Activated T-cell treated with anti-CD3 and anti-CD28 coated beads for 48 hours (primary cell): ENCODE results near the gene L3MBTL1.
"Not testable (repeated sequence)": the region's sequence is repeated elsewhere in the genome, so short reads cannot be mapped to it uniquely, and the experiment has no call there.

Experiments used
- DNase-seq: peaks from one replicate; pipeline ENCODE4 v3.0.0-alpha.2; 2020; ENCODE audit warnings: low read depth

Gene L3MBTL1

DNA sequence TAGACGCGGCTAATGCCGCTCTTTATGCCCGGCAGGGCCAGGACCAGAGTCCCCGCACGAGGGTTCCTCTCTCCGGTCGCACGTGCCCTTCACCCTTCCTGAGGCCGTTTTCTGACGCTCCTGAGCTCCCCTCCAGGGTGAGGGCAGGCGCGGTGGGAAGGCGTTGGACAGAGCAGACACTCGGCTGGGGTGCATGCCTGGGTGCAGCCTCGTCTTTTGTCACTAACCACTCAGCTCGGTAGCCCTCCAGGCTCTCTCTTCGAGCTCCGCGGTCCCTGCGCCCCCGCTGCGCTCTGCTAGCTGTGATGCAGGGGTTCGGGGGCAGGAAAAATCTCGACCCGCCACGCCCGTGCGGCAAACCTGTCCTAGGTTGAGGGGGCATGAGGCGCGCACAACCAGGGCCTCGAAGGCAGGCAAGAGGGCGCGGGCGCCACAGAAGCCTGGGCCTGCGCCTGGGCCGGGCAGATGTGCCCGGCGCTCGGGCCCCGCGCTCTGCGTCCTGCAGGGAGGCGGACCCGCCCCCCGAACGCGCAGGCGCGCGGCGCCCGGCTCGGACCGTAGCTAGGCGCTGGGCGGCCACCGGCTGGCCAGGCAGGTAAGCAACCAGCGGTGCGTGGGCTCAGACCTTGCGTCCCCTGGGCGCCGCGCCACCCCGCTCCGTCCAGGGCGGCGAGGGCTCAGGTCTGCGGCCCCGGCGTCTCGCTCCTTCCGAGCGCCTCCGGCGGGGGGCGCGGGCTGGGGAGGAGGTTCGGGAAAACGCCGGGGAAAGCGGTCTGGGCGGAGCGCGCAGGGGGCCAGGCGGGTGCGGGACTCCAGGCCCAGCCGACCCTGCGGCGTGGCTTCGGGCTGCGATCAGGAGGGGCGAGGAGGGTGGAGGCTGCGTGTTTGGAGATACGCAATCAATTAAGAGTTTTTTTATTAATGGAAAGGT, at the start of gene L3MBTL1:
TSS of gene L3MBTL1 (plus strand) at position 548 of the 931 bp plus-strand sequence. CDS start 5,807 bp downstream, outside the sequence.
- peak; percentile 16 for DNase-seq

DNA sequence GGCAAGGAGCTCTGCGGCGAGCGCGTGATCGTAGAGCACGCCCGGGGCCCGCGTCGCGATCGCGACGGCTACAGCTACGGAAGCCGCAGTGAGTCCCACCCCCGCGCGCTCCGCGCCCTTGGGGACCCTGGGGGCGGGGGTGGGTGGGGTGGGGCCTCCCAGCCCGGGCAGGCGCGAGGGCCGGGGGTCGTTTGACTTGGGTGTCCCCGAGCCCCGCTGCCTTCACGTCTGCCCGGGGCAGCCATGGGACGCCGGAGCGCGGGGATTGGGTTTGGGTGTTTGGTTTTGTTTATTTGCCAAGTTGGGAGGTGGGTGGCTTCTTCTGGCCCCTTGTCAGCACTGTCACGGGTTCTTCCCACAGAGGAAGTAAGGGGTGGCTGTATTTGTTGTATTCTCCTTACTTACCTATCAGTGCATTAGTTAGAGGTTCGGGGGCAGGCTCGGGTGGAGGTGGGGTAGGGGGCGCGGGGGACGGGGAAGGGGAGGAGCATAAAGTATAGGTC, 49.0 kb upstream of the L3MBTL1 start:
- no peak for DNase-seq

DNA sequence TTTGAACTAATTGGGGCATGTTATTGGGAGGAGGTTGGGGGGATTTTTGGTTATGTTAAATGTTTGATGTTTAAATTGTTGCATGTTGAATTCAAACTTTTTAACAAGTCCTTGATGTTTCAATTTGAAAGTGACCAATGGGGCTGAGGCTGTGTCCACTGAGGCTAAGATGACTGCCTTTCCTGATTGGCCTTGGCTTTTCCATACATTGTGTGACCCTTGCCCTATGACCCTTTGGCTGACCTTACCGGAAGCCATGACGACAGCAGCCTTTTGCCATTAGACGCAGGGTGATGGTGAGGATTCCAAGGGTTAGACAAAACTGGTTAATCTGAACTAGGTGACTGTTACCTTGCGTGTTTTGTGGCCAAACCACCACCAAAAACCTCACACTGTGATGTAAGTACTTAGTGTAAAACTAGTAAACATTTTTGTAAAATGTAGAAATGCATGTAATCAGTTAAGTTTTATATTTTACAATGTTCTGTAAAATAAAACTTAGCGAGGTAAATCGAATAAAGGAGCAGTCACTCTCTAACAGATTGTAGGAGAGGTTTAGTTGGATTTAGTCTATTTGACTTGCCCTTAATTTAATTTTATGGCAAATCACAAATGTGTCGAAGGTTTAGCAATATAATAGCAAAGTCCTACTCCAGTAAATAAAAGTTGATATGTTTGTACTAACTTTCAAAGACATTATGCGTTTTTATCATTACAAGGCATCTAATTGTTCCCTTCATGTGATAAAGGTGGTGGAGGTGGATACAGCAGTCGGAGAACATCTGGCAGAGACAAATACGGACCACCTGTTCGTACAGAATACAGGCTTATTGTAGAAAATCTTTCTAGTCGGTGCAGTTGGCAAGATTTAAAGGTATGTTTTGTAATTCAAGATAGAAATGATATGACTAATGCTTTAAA, 48.2 kb upstream of the L3MBTL1 start:
- no peak for DNase-seq

DNA sequence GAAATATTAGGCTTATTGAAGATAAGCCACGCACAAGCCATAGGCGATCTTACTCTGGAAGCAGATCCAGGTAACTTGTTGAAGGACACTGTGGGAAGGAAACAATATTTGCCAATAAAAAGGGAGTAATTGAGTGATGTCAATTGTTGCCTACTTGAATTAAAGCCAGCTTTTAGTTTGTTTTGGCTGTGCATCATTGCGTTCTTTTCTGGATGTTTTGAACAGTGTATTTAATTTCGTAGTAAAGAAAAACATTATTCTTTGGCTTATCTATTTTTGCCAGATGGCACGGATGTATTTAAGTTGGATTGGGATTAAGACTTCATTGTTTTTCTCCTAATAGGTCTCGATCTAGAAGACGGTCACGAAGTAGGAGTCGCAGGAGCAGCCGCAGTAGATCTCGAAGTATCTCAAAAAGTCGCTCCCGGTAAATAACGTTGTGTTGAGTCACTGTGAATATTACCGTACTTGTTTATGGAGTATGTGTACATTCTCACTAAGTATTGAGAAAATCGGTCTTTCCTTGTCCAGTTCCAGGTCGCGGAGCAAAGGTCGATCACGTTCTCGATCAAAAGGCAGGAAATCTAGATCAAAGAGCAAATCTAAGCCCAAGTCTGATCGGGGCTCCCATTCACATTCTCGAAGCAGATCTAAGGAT, 47.2 kb upstream of the L3MBTL1 start:
- no peak for DNase-seq

DNA sequence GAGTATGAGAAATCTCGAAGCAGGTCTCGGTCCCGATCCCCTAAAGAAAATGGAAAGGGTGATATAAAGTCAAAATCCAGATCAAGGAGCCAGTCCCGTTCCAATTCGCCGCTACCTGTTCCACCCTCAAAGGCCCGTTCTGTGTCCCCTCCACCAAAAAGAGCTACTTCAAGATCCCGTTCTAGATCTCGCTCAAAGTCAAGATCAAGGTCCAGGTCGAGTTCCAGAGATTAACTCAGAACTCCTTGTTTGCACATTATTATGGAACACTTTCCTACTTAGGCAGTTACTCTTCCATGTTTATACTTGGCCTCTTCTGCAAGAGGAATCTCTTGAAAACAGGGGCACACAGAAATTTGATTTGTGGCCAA, 46.7 kb upstream of the L3MBTL1 start:
- DNase-seq, result no peak

DNA sequence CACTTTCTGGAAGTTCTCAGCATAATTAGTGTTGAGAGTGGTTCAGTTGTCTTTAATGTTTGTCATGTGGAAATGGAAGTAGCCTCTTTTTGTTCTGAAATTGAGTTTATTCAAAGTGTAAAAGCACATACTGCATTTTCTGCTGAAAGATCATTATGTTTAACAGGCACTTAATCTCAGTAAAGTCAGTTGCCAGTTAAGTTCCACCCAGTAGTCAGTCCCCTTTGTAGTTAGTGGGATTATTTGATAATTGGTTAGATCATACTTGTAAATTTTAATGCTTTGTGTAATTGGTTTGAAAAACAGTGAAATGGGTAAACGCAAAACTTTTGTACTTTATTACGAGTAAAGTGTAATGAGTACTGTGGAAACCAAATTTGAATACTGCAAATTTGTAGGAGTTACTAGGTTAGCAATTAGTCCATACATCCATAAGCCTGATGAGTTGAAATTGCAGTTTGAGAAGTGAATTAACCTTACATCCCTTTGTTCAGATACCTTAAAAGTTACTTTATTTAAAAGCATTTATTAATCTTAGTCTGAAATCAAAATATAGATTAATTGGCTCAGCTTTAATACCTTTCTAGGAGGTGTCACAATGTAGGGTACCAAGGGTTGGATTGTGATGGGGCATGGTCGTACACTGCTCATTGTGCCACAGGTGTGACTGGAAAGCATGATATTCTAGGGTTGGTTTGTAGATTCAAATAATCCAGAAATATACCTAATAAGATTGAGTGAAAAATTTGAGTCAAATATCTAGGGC, 45.4 kb upstream of the L3MBTL1 start:
- no peak for DNase-seq

DNA sequence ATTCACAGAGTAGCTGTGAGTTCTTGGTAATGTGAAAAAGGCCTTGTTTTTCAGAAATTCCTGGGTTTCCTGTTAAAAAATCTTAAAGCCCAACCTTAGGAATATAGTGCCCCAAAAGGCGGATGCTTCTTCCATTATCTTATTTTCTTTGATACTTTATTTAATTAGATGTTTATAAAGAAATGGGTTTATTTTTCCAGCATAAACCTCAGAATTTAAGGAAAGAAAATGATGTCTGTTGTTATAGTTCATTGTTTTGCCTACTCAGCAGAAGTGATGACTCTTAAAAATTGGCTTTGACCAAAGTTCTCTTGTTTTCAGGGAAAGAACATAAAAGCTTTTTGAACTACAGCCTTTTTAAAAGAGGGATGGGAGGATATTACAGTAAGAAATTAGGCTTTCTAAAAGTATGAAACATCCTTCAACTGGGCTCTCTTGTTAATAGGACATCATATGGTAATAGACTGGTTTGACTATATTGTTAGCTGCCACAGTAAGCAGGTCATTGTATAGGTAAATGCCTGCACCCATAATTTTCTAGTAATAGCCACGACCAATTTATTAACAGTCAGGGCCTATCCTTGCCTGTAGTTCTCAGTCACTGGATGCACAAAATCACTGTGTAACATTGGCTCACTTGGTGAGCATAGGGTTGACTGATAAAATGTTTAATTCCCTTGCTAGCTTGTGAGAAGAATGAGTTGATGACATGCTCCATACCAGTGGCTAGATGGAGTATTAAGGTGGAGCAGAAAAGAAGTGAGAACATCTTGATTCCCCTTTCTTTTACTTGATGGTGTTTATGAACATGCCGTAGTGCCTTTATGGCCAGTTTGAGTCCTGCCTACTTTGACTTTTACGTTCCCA, 44.6 kb upstream of the L3MBTL1 start:
- no peak for DNase-seq

DNA sequence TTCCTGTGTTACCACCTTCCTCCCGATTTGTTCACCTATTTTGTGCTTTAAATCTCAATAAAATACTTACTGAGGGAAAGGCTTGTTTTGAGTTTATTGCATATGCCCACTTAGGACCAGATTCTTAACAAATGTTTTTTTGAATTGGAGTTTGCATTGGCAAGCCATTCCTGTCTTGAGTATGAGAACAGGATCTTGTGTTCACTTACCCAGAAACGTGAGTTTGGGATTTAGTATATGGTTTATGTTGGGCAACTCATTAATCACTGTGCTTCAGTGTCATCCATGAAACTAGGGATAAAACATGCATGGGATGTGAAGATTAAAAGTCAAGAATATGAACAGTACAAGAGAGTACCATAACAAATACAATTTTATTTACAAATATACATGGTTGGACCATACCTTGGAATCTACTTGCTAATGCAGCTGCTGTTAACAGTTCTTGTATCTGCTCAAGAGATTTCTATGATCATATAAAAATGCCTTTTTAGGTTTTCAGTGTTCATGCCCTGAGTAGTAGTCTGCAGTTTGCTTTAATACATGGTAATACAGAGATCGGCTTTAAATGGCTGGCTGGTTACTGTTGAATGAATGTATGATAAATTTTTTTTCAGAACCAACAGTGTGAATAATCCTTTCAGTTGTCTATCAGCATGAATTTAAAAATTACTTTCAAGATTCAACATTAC, 43.8 kb upstream of the L3MBTL1 start:
- DNase-seq, result no peak

DNA sequence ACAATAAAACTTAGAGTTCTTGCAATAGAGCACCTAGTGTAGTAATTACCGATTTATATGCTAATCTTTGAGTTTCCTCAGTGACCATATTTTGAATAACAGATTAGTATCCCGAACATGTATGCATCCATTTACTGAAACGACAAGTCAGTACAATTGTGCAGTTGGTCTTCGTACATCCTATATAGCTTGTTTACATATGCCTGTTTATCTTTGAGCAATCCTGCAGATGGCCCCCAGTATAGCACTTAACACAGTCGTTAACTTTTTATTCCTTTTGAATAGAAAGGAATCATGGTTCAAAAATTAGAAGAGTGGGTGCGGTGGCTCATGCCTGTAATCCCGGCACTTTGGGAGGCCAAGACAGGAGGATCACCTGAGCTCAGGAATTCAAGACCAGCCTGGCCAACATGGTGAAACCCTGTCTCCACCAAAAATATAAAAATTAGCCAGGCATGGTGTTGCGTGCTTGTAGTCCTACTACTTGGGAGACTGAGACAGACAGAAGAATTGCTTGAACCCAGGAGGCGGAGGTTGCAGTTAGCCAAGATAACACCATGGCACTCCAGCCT, 43.2 kb upstream of the L3MBTL1 start:
- DNase-seq, result no peak

DNA sequence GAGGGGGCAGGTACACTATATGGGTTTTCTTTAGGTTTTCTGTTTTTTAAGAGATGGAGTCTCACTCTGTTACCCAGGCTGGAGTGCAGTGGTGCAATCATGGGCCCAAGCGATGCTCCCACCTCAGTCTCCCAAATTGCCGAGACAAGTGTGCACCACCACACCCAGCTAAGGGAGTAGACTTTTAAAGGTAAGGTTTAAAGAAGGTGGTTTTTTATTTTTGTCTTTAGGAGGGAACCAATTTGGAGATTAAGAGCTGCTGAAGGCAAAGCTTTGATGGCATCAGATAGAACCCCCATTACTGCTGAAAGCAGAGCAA, 41.9 kb upstream of the L3MBTL1 start:
- DNase-seq, result no peak

DNA sequence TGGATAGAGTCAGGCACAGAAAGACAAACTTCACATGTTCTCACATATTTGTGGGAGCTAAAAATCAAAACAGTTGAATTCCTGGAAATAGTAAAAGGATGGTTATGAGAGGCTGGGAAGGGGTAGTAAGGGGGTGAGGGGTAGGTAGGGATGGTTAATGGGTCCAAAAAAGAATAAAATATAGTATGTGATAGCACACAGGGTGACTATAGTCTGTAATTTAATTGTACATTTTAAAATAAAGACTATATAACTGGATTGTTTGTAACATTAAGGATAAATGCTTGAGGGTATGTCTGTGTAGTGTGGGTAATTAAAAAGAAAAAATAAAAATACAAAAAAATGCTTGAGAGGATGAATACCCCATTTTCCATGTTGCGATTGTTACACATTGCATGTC, 39.9 kb upstream of the L3MBTL1 start:
- DNase-seq, result no peak

DNA sequence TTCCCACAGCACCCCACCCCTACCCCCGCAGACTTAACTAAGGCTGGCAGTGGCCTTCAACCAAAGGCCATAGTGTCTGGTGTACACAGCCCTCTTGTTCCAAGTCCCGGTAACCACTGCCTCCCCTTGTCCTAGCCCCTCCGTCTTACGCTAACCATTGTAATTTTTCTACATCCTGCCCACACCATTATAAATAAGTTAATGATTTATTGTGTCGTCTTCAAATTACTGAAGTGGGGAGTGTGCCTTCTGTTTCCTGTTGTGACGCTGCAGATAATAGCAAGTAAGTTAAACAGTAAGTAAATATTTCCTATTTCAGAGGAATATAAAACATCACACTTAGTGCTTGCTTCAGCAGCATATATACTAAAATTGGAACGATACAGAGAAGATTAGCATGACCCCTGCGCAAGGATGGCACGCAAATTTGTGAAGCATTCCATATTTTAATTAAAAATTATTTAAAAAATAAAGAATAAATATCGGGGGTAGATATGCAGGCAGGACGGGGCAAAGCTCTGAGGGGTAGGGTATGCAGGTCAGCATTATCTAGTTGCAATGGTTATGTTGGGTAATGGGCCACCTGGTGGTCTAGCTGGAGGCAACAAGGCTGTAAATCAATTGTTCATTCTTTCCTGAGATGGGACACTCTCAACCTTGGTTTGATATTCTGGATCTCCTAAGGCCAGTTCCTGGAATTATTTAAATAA, 34.7 kb upstream of the L3MBTL1 start:
- no peak for DNase-seq

DNA sequence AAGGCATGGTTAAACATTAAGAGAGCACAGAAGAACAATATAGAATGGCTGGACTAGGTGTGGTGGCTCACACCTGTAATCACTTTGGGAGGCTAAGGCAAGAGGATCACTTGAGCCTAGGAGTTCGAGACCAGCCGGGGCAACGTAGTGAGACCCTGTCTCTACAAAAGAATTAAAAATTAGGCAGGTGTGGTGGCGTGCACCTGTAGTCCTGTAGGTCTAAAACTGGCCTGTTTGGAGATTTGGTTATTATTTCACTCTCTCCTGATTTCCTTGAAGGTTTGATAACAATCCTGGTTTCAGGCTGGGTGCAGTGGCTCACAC, 34.2 kb upstream of the L3MBTL1 start:
- no peak for DNase-seq

DNA sequence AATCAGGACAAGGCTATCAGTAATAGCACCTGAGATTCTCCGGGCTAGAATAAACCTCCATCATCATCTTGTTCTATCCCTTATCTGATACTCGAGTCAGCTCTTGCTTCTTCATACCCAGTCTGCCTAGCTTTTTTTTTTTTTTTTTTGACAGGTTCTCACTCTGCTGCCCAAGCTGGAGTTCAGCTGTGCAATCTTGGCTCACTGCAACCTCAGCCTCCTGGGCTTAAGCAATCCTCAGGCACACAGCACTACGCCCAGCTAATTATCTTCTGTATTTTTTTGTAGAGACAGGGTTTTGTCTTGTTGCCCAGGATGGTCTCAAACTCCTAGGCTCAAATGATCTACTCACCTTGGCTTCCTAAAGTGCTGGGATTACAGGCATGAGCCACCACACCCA, 30.3 kb upstream of the L3MBTL1 start:
- no peak for DNase-seq

DNA sequence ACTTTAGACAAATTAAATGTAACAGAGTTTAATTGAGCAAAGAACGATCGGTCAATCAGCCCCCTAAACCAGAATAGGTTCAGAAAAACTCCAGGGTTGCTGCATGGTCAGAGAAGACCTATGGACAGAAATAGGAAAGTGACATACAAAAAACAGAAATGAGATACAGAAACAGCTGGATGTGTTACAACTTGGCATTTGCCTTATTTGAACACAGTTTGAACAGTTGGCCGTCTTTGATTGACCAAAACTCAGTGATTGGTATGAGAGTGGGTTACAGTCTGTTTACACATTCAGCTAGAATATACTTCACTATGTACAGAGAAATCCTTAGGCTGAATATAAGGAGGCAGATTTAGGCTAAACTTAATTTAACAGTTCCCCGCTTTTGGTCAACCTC, 29.9 kb upstream of the L3MBTL1 start:
- no peak for DNase-seq

DNA sequence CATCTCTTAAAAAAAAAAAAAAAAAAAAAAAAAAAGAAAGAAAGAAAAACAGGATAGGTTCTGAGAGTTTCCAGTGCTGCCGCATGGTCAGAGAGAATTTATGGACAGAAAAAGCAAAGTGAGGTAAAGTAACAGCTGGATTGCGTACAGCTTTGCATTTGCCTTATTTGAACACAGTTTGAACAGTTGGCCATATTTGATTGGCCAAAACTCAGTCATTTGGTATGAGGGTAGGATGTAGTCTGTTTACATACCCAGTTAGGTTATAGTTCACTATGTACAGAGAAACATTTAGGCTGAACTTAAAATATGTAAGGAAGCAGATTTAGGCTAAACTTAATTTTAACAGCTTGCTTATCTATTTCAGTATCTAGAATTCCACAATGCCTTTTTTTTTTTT, 17.5 kb upstream of the L3MBTL1 start:
- no peak for DNase-seq

DNA sequence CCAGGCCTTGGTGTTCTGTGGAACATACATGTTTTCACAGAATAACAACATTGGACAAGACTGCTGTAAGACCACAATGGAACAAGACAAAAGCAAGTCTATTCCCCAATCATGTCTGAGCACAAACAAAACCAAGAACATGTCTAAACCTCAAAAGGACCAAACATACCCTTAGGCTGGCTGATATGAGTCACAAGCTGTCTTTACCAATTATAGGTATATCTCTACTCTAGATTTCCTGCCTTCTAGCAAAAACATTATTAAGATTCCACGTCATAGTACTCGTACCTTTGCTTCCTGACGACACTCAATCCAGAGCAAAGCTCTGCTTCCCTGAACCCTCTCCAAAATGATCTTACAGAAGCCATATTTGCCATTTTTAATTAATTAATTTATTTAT, 15.4 kb upstream of the L3MBTL1 start:
- no peak for DNase-seq

DNA sequence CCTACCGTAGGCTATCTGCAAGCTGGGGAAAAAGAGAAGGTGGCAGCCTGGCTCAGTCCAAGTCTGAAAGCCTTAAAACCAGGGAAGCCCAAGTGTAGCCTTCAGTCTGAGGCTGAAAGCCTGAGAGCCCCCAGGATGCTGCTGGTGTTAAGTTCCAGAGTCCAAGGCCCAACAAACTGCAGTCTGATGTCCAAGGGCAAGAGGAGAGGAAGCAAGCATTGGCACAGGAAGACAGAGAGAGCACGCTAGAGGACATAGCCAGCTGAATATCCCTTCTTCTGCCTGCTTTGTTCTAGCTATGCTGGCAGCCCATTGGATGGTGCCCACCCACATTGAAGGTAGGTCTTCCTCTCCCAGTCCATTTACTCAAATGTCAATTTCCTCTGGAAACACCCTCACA, 12.1 kb upstream of the L3MBTL1 start:
- no peak for DNase-seq

DNA sequence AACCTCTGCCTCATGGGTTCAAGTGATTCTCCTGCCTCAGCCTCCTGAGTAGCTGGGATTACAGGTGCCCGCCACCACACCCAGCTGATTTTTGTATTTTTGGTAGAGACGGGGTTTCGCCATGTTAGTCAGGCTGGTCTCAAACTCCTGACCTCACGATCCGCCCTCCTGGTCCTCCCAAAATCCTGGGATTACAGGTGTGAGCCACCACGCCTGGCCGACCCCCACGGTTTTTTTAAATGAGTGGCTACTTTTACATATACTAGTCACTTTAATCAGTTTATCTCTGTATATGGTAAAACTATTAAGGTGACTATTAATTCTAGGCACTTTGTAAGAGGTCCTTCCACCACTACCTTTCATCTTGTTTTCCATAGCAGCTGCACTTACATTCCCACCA, 5.5 kb upstream of the L3MBTL1 start:
- not testable (repeated sequence) for DNase-seq
